WTC11 (cell line): ENCODE measurements around the gene RAB11FIP5. TPM values are rescaled to one million over a fixed set of nuclear protein-coding genes. Genes with fewer than 3 reads are reported as not detected.

Experiments
- ATAC-seq: fragments of 200-7000 bp; cut with Tn5 transposase; 2 replicates; pipeline ENCODE4 v1.10.0; 2021; ENCODE audit warnings: mild to moderate bottlenecking, moderate library complexity
- CTCF ChIA-PET: fragments of 300-600 bp; sonication (Branson Sonifier 250); formaldehyde crosslinking; loops from one replicate; lab custom pipeline; 2021; ENCODE audit warnings: antibody characterized with exemption; lab: Charles Lee
- POLR2A ChIA-PET: fragments of 350-600 bp; sonication (Branson Sonifier 250); formaldehyde crosslinking; loops from one replicate; lab custom pipeline; 2021; ENCODE audit warnings: antibody characterized with exemption; lab: Charles Lee
- DNase-seq: peaks from one replicate; pipeline ENCODE4 v3.0.0; 2021; ENCODE audit warnings: low spot score
- H3K27ac Mint-ChIP-seq: 2 replicates; pipeline ENCODE4 v1.8.0; 2021; ENCODE audit warnings: mixed read lengths
- H3K27me3 Mint-ChIP-seq: 2 replicates; pipeline ENCODE4 v1.8.0; 2021; ENCODE audit warnings: low read depth, mild to moderate bottlenecking, moderate library complexity, mixed read lengths
- H3K36me3 Mint-ChIP-seq: 2 replicates; pipeline ENCODE4 v1.8.0; 2021; ENCODE audit warnings: mixed read lengths
- H3K4me1 Mint-ChIP-seq: 2 replicates; pipeline ENCODE4 v1.8.0; 2022; ENCODE audit warnings: mixed read lengths
- H3K4me3 Mint-ChIP-seq: 2 replicates; pipeline ENCODE4 v1.8.0; 2021; ENCODE audit warnings: mild to moderate bottlenecking, moderate library complexity, mixed read lengths
- H3K9me3 Mint-ChIP-seq: 2 replicates; pipeline ENCODE4 v1.8.0; 2021; ENCODE audit warnings: mixed read lengths
- ATF1 ChIP-seq: sonication (generic); formaldehyde crosslinking; IDR thresholded peaks from 2 replicates; pipeline ENCODE4 v1.8.1; 2023; ENCODE audit warnings: mild to moderate bottlenecking, moderate library complexity, missing genetic modification reagents
- CREM ChIP-seq: sonication (generic); formaldehyde crosslinking; IDR thresholded peaks from 2 replicates; pipeline ENCODE4 v1.8.1; 2022; ENCODE audit warnings: mild to moderate bottlenecking, missing genetic modification reagents, moderate library complexity
- GTF2I ChIP-seq: fragments of 250-450 bp; sonication (Bioruptor Pico); conservative IDR thresholded peaks from 2 replicates; pipeline ENCODE4 v1.4.0; 2021; ENCODE audit warnings: mild to moderate bottlenecking
- HMGA2 ChIP-seq: fragments of 250-450 bp; sonication (Bioruptor Pico); IDR thresholded peaks from 2 replicates; pipeline ENCODE4 v1.4.0; 2021; ENCODE audit warnings: mild to moderate bottlenecking, moderate library complexity
- JAZF1 ChIP-seq: fragments of 250-450 bp; sonication (Bioruptor Pico); IDR thresholded peaks from 2 replicates; pipeline ENCODE4 v1.9.0; 2021; ENCODE audit warnings: moderate library complexity, mild to moderate bottlenecking, inconsistent platforms
- MXD4 ChIP-seq: fragments of 250-450 bp; sonication (Bioruptor Pico); IDR thresholded peaks from 2 replicates; pipeline ENCODE4 v1.8.0; 2021; ENCODE audit warnings: mild to moderate bottlenecking, moderate library complexity, borderline replicate concordance
- MYBL2 ChIP-seq: sonication (generic); formaldehyde crosslinking; IDR thresholded peaks from 2 replicates; pipeline ENCODE4 v1.8.1; 2023; ENCODE audit warnings: mild to moderate bottlenecking, moderate library complexity, missing genetic modification reagents
- TEAD4 ChIP-seq: sonication (generic); formaldehyde crosslinking; IDR thresholded peaks from 2 replicates; pipeline ENCODE4 v1.8.0; 2022; ENCODE audit warnings: mild to moderate bottlenecking, missing genetic modification reagents
- ZBTB21 ChIP-seq: sonication (generic); formaldehyde crosslinking; IDR thresholded peaks from 2 replicates; pipeline ENCODE4 v1.8.1; 2023; ENCODE audit warnings: mild to moderate bottlenecking, missing genetic modification reagents, borderline replicate concordance
- ZNF396 ChIP-seq: fragments of 250-450 bp; sonication (Bioruptor Pico); IDR thresholded peaks from 2 replicates; pipeline ENCODE4 v1.8.0; 2021; ENCODE audit warnings: mild to moderate bottlenecking, moderate library complexity, borderline replicate concordance
- total RNA-seq: library from RNA; stranded (reverse); gene quantifications from 3 replicates; pipeline ENCODE4 v1.2.3, GENCODE V29; 2021
- TF ChIP-seq, protein P1 (sequence below): sonication (generic); formaldehyde crosslinking; IDR thresholded peaks from 2 replicates; pipeline ENCODE4 v1.8.1; 2023; ENCODE audit warnings: mild to moderate bottlenecking, moderate library complexity, missing genetic modification reagents
- TF ChIP-seq, protein P2 (sequence below): sonication (generic); formaldehyde crosslinking; IDR thresholded peaks from 2 replicates; pipeline ENCODE4 v1.8.0; 2022; ENCODE audit warnings: mild to moderate bottlenecking, missing genetic modification reagents
- TF ChIP-seq, protein P3 (sequence below): sonication (generic); formaldehyde crosslinking; IDR thresholded peaks from 2 replicates; pipeline ENCODE4 v1.8.1; 2023; ENCODE audit warnings: mild to moderate bottlenecking, missing genetic modification reagents, moderate library complexity
- TF ChIP-seq, protein P4 (sequence below): sonication (generic); formaldehyde crosslinking; IDR thresholded peaks from 2 replicates; pipeline ENCODE4 v1.8.0; 2023; ENCODE audit warnings: mild to moderate bottlenecking, missing genetic modification reagents
- TF ChIP-seq, protein P5 (sequence below): sonication (generic); formaldehyde crosslinking; conservative IDR thresholded peaks from 2 replicates; pipeline ENCODE4 v1.8.1; 2023; ENCODE audit warnings: mild to moderate bottlenecking, low read depth, missing genetic modification reagents, moderate library complexity

The RAB11FIP5 gene
- total RNA-seq, 1 experiment from 2014 or later = 16.0 TPM

DNA sequence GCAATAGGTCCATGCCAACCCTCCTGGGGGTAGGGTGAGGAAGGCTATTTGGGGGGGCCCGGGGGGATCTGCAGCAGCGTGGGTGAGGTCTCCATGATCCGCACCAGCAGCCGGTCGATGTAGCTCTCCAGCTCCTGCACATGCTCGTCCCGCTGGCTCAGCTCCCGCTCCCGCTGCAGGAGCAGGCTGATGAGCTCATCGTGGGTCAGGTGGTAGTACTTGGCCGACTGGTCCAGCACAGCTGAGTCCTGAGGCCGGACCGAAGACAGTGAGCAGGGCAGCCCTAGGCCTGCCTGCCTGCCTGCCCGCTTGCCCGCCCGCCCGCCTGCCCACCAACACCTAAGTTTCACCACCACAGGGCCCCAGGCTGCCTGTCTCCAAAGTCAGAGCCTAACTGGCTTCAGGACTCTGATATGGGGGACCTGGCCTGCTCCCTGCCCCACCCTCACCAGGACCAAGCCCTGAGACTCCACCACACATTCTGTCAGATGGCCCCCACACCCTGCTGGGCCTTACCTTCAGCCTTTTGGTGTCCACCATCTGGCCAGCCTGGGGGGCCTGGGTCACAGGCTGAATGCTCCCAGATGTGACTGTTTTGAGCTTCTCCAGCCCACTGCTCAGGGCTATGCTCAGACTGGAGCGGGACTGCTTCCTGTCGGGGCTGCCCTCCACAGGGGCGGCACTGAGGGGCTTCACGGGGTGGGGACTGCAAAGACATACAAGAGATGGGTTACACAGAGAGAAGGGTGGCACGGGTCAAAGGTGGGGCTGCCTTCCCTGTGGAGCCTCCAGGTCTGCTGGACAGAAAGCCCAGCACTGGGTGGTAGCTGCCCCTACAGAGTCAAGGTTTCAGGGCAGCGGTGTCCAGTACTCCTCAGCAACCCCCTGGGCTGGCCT is 37.0 kb downstream of the RAB11FIP5 start:
- DNase-seq (no peak), ATAC-seq (no peak)
- H3K9me3 Mint-ChIP-seq = no peaks in the 10 kb centered on the region
- ChIA-PET CTCF (interaction anchor here (1.0 to 1.9 kb wide), 4 partner anchors 10 to 182 kb away, joined by 3 to 8 read pairs (median 3); no protein-coding TSS in a partner anchor), POLR2A (no interaction called here)
- peaks cover 4% of the 10 kb centered on the region for H3K4me1 Mint-ChIP-seq
- no peak overlapping the region for H3K27ac Mint-ChIP-seq
- no peaks in the 10 kb centered on the region; the same call in 1 of the 2 replicates for H3K27me3 Mint-ChIP-seq
- H3K4me3 Mint-ChIP-seq = no peak overlapping the region
- H3K36me3 Mint-ChIP-seq = no peaks in the 10 kb centered on the region
- TF ChIP-seq MYBL2 (CRISPR knock-in tag) = no peak
- TF ChIP-seq, protein P1, sequence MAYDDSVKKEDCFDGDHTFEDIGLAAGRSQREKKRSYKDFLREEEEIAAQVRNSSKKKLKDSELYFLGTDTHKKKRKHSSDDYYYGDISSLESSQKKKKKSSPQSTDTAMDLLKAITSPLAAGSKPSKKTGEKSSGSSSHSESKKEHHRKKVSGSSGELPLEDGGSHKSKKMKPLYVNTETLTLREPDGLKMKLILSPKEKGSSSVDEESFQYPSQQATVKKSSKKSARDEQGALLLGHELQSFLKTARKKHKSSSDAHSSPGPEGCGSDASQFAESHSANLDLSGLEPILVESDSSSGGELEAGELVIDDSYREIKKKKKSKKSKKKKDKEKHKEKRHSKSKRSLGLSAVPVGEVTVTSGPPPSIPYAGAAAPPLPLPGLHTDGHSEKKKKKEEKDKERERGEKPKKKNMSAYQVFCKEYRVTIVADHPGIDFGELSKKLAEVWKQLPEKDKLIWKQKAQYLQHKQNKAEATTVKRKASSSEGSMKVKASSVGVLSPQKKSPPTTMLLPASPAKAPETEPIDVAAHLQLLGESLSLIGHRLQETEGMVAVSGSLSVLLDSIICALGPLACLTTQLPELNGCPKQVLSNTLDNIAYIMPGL (CRISPR knock-in tag) = no peak
- TF ChIP-seq ZNF396 = no peak
- TF ChIP-seq, protein P2, sequence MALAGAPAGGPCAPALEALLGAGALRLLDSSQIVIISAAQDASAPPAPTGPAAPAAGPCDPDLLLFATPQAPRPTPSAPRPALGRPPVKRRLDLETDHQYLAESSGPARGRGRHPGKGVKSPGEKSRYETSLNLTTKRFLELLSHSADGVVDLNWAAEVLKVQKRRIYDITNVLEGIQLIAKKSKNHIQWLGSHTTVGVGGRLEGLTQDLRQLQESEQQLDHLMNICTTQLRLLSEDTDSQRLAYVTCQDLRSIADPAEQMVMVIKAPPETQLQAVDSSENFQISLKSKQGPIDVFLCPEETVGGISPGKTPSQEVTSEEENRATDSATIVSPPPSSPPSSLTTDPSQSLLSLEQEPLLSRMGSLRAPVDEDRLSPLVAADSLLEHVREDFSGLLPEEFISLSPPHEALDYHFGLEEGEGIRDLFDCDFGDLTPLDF (CRISPR knock-in tag) = no peak
- TF ChIP-seq MXD4 = no peak
- TF ChIP-seq, protein P3, sequence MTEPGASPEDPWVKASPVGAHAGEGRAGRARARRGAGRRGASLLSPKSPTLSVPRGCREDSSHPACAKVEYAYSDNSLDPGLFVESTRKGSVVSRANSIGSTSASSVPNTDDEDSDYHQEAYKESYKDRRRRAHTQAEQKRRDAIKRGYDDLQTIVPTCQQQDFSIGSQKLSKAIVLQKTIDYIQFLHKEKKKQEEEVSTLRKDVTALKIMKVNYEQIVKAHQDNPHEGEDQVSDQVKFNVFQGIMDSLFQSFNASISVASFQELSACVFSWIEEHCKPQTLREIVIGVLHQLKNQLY (CRISPR knock-in tag) = no peak
- TF ChIP-seq CREM (CRISPR knock-in tag) = no peak
- TF ChIP-seq, protein P4, sequence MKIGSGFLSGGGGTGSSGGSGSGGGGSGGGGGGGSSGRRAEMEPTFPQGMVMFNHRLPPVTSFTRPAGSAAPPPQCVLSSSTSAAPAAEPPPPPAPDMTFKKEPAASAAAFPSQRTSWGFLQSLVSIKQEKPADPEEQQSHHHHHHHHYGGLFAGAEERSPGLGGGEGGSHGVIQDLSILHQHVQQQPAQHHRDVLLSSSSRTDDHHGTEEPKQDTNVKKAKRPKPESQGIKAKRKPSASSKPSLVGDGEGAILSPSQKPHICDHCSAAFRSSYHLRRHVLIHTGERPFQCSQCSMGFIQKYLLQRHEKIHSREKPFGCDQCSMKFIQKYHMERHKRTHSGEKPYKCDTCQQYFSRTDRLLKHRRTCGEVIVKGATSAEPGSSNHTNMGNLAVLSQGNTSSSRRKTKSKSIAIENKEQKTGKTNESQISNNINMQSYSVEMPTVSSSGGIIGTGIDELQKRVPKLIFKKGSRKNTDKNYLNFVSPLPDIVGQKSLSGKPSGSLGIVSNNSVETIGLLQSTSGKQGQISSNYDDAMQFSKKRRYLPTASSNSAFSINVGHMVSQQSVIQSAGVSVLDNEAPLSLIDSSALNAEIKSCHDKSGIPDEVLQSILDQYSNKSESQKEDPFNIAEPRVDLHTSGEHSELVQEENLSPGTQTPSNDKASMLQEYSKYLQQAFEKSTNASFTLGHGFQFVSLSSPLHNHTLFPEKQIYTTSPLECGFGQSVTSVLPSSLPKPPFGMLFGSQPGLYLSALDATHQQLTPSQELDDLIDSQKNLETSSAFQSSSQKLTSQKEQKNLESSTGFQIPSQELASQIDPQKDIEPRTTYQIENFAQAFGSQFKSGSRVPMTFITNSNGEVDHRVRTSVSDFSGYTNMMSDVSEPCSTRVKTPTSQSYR = no peak
- no peak for TF ChIP-seq ZBTB21 (CRISPR knock-in tag)
- TF ChIP-seq ATF1 (CRISPR knock-in tag) = no peak
- no peak for TF ChIP-seq JAZF1 (CRISPR knock-in tag)
- TF ChIP-seq, protein P5, sequence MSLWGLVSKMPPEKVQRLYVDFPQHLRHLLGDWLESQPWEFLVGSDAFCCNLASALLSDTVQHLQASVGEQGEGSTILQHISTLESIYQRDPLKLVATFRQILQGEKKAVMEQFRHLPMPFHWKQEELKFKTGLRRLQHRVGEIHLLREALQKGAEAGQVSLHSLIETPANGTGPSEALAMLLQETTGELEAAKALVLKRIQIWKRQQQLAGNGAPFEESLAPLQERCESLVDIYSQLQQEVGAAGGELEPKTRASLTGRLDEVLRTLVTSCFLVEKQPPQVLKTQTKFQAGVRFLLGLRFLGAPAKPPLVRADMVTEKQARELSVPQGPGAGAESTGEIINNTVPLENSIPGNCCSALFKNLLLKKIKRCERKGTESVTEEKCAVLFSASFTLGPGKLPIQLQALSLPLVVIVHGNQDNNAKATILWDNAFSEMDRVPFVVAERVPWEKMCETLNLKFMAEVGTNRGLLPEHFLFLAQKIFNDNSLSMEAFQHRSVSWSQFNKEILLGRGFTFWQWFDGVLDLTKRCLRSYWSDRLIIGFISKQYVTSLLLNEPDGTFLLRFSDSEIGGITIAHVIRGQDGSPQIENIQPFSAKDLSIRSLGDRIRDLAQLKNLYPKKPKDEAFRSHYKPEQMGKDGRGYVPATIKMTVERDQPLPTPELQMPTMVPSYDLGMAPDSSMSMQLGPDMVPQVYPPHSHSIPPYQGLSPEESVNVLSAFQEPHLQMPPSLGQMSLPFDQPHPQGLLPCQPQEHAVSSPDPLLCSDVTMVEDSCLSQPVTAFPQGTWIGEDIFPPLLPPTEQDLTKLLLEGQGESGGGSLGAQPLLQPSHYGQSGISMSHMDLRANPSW = no peak
- no peak for TF ChIP-seq GTF2I (CRISPR knock-in tag)
- TF ChIP-seq TEAD4 = no peak
- no peak for TF ChIP-seq HMGA2 (CRISPR knock-in tag)
